Calu3 (cell line): Measurements from ENCODE around the gene SMIM5. TPM values are rescaled to one million over a fixed set of nuclear protein-coding genes. Genes with fewer than 3 reads are reported as not detected.

Experiments
- BruUV-seq: library from RNA; stranded (reverse); fragments of 400-500 nt; replicated peaks from 2 replicates; lab custom pipeline; 2021; lab: Mats Ljungman, UMichigan
- CTCF ChIA-PET: fragments of 300-600 bp; sonication (Branson Sonifier 250); formaldehyde crosslinking; loops from one replicate; lab custom pipeline; 2022; ENCODE audit warnings: antibody characterized with exemption; lab: Charles Lee
- DNase-seq: peaks from one replicate; pipeline ENCODE4 v3.0.0; 2022
- H3K27ac Mint-ChIP-seq: one replicate; pipeline ENCODE4 v1.8.0; 2022; ENCODE audit warnings: mixed read lengths; ENCODE audit not compliant: unreplicated experiment
- H3K27me3 Mint-ChIP-seq: one replicate; pipeline ENCODE4 v1.8.0; 2022; ENCODE audit warnings: mixed read lengths; ENCODE audit not compliant: unreplicated experiment
- H3K36me3 Mint-ChIP-seq: one replicate; pipeline ENCODE4 v1.8.0; 2022; ENCODE audit warnings: mild to moderate bottlenecking, moderate library complexity, mixed read lengths; ENCODE audit not compliant: insufficient read depth, unreplicated experiment
- H3K4me1 Mint-ChIP-seq: one replicate; pipeline ENCODE4 v1.8.0; 2022; ENCODE audit warnings: mild to moderate bottlenecking, low read depth, mixed read lengths; ENCODE audit not compliant: unreplicated experiment
- H3K4me3 Mint-ChIP-seq: one replicate; pipeline ENCODE4 v1.8.0; 2022; ENCODE audit warnings: mild to moderate bottlenecking, low read depth, moderate library complexity, mixed read lengths; ENCODE audit not compliant: unreplicated experiment
- H3K9me3 Mint-ChIP-seq: one replicate; pipeline ENCODE4 v1.8.0; 2022; ENCODE audit warnings: low read depth, mixed read lengths; ENCODE audit not compliant: unreplicated experiment
- intact Hi-C: fragments of 100-400 bp; cut with micrococcal nuclease; formaldehyde crosslinking; loops from one replicate; pipeline ENCODE4 v1.10.0; 2022; ENCODE audit not compliant: unreplicated experiment
- total RNA-seq: library from RNA; stranded (reverse); gene quantifications from 2 replicates; pipeline ENCODE4 v1.2.3, GENCODE V29; 2022
- TF ChIP-seq, protein P1 (sequence below): fragments of 200-600 bp; IDR thresholded peaks from one replicate; pipeline ENCODE4 v1.8.0; 2022; ENCODE audit warnings: antibody characterized with exemption; ENCODE audit not compliant: unreplicated experiment

SMIM5 gene
- total RNA-seq, 1 experiment from 2014 or later = 1.9 TPM

DNA sequence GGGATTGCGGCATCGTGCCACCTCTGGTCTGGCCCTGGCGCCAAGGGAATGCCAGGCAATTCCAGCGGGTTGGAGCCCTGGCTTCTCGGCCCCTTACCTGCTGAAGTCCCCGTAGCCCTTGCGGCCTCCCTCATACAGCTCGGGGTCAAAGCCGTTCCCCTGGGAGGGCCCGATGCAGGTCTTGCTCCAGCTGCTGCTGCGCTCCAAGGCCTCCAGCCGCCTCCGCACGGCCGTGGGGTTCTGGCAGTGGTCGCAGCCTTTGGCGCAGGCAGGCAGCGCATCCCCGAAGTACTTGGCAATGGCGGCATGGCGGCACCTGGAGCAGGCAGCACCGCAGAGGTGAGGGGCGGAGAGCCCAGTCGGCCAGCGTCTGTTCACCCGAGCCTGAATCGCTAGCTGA lies 1.9 kb upstream of the SMIM5 start:
- H3K9me3 Mint-ChIP-seq = no peaks in the 10 kb centered on the region
- intact Hi-C loops = no loop called here
- CTCF ChIA-PET = no interaction called here

DNA sequence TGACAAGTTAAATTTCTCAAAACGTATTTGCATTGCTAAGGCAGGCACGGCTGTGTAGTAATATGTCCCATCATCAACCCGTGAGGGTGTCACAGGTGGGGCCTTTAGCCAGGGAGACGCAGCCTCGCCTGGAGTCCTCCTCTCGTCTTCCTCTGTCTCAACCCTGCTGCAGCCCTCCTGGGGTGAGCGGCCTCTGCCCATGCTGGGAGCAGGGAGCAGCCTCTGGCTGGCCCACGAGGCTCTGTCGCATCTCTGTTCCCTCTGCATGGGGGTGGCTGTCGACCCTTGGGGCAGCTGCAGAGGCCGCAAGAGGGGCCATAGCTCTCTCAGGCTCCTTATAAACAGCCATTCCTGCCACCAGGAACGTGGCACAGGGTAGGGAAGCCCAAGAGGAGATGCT lies 806 bp upstream of the SMIM5 start:
- H3K4me1 Mint-ChIP-seq = peaks cover 14% of the 10 kb centered on the region
- H3K36me3 Mint-ChIP-seq = peaks cover 39% of the 10 kb centered on the region
- no peak overlapping the region for H3K27ac Mint-ChIP-seq
- TF ChIP-seq, protein P1, sequence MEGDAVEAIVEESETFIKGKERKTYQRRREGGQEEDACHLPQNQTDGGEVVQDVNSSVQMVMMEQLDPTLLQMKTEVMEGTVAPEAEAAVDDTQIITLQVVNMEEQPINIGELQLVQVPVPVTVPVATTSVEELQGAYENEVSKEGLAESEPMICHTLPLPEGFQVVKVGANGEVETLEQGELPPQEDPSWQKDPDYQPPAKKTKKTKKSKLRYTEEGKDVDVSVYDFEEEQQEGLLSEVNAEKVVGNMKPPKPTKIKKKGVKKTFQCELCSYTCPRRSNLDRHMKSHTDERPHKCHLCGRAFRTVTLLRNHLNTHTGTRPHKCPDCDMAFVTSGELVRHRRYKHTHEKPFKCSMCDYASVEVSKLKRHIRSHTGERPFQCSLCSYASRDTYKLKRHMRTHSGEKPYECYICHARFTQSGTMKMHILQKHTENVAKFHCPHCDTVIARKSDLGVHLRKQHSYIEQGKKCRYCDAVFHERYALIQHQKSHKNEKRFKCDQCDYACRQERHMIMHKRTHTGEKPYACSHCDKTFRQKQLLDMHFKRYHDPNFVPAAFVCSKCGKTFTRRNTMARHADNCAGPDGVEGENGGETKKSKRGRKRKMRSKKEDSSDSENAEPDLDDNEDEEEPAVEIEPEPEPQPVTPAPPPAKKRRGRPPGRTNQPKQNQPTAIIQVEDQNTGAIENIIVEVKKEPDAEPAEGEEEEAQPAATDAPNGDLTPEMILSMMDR = no peak
- H3K9me3 Mint-ChIP-seq = no peaks in the 10 kb centered on the region
- H3K4me3 Mint-ChIP-seq = no peak overlapping the region
- H3K27me3 Mint-ChIP-seq = no peaks in the 10 kb centered on the region
- DNase-seq = no peak
- intact Hi-C loops = loop anchor here (2.0 kb wide), 1 partner anchor 20 kb away; no protein-coding TSS in a partner anchor
- no TSS peak for BruUV-seq
- CTCF ChIA-PET = interaction anchor here (0.5 to 2.6 kb wide), 21 partner anchors 8 to 277 kb away, joined by 3 to 119 read pairs (median 6); partner anchors contain the start of genes RECQL5, SAP30BP, TMEM94 and TSEN54

More for the DNA sequence above, 1.9 kb upstream of the SMIM5 start:
- TF ChIP-seq, protein P1 = no peak
- H3K4me3 Mint-ChIP-seq = no peak overlapping the region
- H3K27ac Mint-ChIP-seq = no peak overlapping the region
- BruUV-seq = no TSS peak
- peaks cover 14% of the 10 kb centered on the region for H3K4me1 Mint-ChIP-seq
- no peak for DNase-seq
- peaks cover 41% of the 10 kb centered on the region for H3K36me3 Mint-ChIP-seq
- no peaks in the 10 kb centered on the region for H3K27me3 Mint-ChIP-seq

DNA sequence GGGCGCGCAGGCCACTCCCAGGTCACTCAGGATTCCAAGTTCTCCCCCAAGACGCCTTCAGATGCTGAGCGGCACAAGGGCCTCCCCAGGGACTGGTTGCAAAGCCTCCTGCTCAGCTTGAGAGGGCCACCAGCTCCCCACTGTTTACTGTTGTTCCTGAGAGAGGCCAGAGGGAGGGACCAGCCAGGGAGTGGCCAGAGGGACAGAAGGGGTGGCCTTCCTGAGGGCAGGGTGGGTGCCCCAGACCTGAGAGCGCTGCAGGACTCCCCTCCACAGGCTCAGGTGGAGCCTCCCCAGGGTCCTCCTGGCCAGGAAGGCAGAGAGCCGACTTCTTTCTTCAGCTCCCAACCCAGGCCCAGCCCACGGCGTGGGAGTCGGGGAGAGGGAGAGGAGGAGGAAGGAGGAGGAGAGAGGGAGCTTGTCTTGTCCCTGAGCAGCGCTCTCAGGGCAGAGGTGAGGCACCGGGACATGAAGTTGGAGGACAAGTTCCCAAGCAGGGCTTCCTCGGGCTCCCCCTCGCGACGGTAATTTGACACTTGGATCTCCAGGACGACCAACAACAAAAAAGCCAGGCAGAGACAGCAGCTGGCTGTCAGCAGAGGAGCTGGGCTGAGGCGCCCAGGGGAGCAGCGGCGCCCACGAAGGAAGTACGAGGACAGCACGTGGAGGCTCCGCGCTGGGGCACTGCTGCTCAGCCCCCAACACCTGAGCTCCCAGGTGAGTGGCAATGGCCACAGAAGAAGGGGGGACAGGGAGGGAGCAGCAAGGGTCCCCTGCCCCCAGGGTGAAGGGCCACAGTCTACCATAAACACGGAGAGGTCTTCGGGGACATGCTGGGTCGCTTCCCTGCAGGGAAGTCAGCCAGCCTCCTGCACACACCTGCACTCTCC lies 497 bp downstream of the SMIM5 start:
- DNase-seq = peak; percentile 95
- Mint-ChIP-seq H3K9me3 (no peaks in the 10 kb centered on the region), H3K4me1 (peaks cover 16% of the 10 kb centered on the region), H3K27me3 (no peaks in the 10 kb centered on the region), H3K27ac (peak overlapping the region; percentile 78), H3K4me3 (peak overlapping the region; percentile 46), H3K36me3 (peaks cover 41% of the 10 kb centered on the region)
- CTCF ChIA-PET = interaction anchor here (0.6 to 2.6 kb wide), 26 partner anchors 9 to 221 kb away, joined by 3 to 119 read pairs (median 6); partner anchors contain the start of genes RECQL5, SAP30BP, TMEM94 and TSEN54
- intact Hi-C loops = loop anchor here (2.0 kb wide), 1 partner anchor 19 kb away; no protein-coding TSS in a partner anchor
- TF ChIP-seq, protein P1 = peak; percentile 44
- BruUV-seq = TSS peak; percentile 47

DNA sequence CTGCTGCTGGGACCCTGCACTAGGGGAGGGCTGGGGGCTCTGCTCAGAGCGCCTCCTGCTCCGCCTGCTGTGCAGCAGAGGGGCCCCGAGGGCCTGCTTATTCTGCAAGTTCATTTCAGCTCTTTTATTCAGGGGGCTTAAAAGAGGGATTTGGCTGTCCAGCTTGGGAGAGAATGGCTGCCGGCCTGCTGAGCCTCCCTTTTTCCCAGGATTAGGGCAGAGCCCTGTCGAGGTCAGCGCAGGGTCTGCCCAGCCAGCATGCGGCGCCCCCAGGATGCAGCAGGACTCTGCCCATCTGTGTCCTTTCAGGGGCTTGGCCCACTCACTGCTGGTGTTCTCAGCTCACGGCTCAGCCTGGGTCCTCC lies 1.1 kb downstream of the SMIM5 start:
- Mint-ChIP-seq H3K4me3 (peak overlapping the region; percentile 46), H3K9me3 (no peaks in the 10 kb centered on the region), H3K36me3 (peaks cover 36% of the 10 kb centered on the region), H3K27me3 (no peaks in the 10 kb centered on the region), H3K4me1 (peaks cover 23% of the 10 kb centered on the region), H3K27ac (peak overlapping the region; percentile 78)
- CTCF ChIA-PET = interaction anchor here (0.7 to 2.6 kb wide), 14 partner anchors 8 to 115 kb away, joined by 3 to 119 read pairs (median 7); partner anchors contain the start of genes RECQL5 and SAP30BP
- TF ChIP-seq, protein P1 = no peak
- no TSS peak for BruUV-seq
- no peak for DNase-seq
- intact Hi-C loops = no loop called here
